Measurements from ENCODE around the gene RSL24D1.
"Not testable (repeated sequence)": the region's sequence is repeated elsewhere in the genome, so short reads cannot be mapped to it uniquely, and the experiment has no call there.

RSL24D1 gene

GRCh38 chr15:55204464-55204863 lies 7.7 kb upstream of the RSL24D1 start:
- no peak for DNase-seq

- DNase-seq = no peak
These were observed 5.5 kb upstream of the RSL24D1 start for GRCh38 chr15:55202206-55202605.

GRCh38 chr15:55198706-55199105 lies 2.0 kb upstream of the RSL24D1 start:
- DNase-seq = no peak

- DNase-seq = no peak
These were observed 978 bp upstream of the RSL24D1 start for GRCh38 chr15:55197719-55198118.

- no peak for DNase-seq
These were observed 593 bp upstream of the RSL24D1 start for GRCh38 chr15:55197362-55197705.

GRCh38 chr15:55195996-55196395 lies 745 bp downstream of the RSL24D1 start:
- DNase-seq = no peak

- no peak for DNase-seq
These were observed 2.5 kb downstream of the RSL24D1 start for GRCh38 chr15:55194256-55194655.

GRCh38 chr15:55186331-55186730 lies 10.4 kb downstream of the RSL24D1 start:
- DNase-seq = no peak

GRCh38 chr15:55183679-55184078 lies 13.1 kb downstream of the RSL24D1 start:
- no peak for DNase-seq

GRCh38 chr15:55179141-55179540 lies 17.6 kb downstream of the RSL24D1 start:
- DNase-seq = no peak

- no peak for DNase-seq
These were observed 26.4 kb downstream of the RSL24D1 start for GRCh38 chr15:55170361-55170760.

- DNase-seq = no peak
These were observed 28.3 kb downstream of the RSL24D1 start for GRCh38 chr15:55168350-55168974.

GRCh38 chr15:55164284-55164683 lies 32.5 kb downstream of the RSL24D1 start:
- DNase-seq = no peak

- DNase-seq = no peak
These were observed 45.1 kb downstream of the RSL24D1 start for GRCh38 chr15:55151631-55152030.

GRCh38 chr15:55143132-55143531 lies 53.6 kb downstream of the RSL24D1 start:
- not testable (repeated sequence) for DNase-seq

- no peak for DNase-seq
These were observed 62.8 kb downstream of the RSL24D1 start for GRCh38 chr15:55133972-55134371.

- DNase-seq = no peak
These were observed 64.1 kb downstream of the RSL24D1 start for GRCh38 chr15:55132672-55133071.

Data from NCI-H2107 (cell line).